SW480 (cell line): ENCODE data around the gene ITIH2.
A peak's percentile ranks its signal among the peaks of the same experiment; 100 is the strongest.
"Not testable (repeated sequence)": the region's sequence is repeated elsewhere in the genome, so short reads cannot be mapped to it uniquely, and the experiment has no call there.

Experiments used
- DNase-seq: peaks from one replicate; pipeline ENCODE4 v3.0.0-alpha.2; 2016; ENCODE audit warnings: low spot score

ITIH2 gene

GRCh38 chr10:7703140-7703539, at the start of gene ITIH2:
TSS of gene ITIH2 (plus strand) at chr10:7703316. CDS start at chr10:7703435, 119 bp downstream.
- no peak for DNase-seq

- not testable (repeated sequence) for DNase-seq
These were observed 46.0 kb upstream of the ITIH2 start for GRCh38 chr10:7657079-7657478.

- no peak for DNase-seq
These were observed 45.6 kb upstream of the ITIH2 start for GRCh38 chr10:7657552-7657951.

- DNase-seq = peak; percentile 41
These were observed 43.6 kb upstream of the ITIH2 start for GRCh38 chr10:7659560-7659959.

GRCh38 chr10:7662522-7662921, 40.6 kb upstream of the ITIH2 start:
- DNase-seq = no peak

GRCh38 chr10:7664707-7665106, 38.4 kb upstream of the ITIH2 start:
- no peak for DNase-seq

- no peak for DNase-seq
These were observed 37.3 kb upstream of the ITIH2 start for GRCh38 chr10:7665767-7666166.

GRCh38 chr10:7666253-7667023, 36.7 kb upstream of the ITIH2 start, which contains the start of gene ITIH5:
TSS of gene ITIH5 (minus strand) at chr10:7666966. CDS start at chr10:7666892, 74 bp downstream.
- DNase-seq = no peak

- DNase-seq = no peak
These were observed 35.6 kb upstream of the ITIH2 start for GRCh38 chr10:7667262-7668141.

GRCh38 chr10:7670157-7670556, 33.0 kb upstream of the ITIH2 start:
- no peak for DNase-seq

GRCh38 chr10:7672341-7673134, 30.6 kb upstream of the ITIH2 start:
- no peak for DNase-seq

- DNase-seq = no peak
These were observed 23.9 kb upstream of the ITIH2 start for GRCh38 chr10:7679256-7679655.

- DNase-seq = not testable (repeated sequence)
These were observed 23.0 kb upstream of the ITIH2 start for GRCh38 chr10:7680078-7680477.

GRCh38 chr10:7686351-7687171, 16.6 kb upstream of the ITIH2 start:
- DNase-seq = peak; percentile 97

- peak; percentile 96 for DNase-seq
These were observed 15.7 kb upstream of the ITIH2 start for GRCh38 chr10:7687228-7687907.

- no peak for DNase-seq
These were observed 13.5 kb upstream of the ITIH2 start for GRCh38 chr10:7689591-7689990.

- DNase-seq = not testable (repeated sequence)
These were observed 12.1 kb upstream of the ITIH2 start for GRCh38 chr10:7690885-7691597.

GRCh38 chr10:7692368-7692767, 10.7 kb upstream of the ITIH2 start:
- DNase-seq = not testable (repeated sequence)

- not testable (repeated sequence) for DNase-seq
These were observed 9.9 kb upstream of the ITIH2 start for GRCh38 chr10:7693194-7693593.

GRCh38 chr10:7696545-7696944, 6.6 kb upstream of the ITIH2 start:
- no peak for DNase-seq
